Astrocyte of the cerebellum (primary cell): Measurements from ENCODE around the gene BLTP3B.

Experiments used
- DNase-seq: peaks from one replicate; pipeline ENCODE4 v3.0.0-alpha.2; 2011; ENCODE audit warnings: low read depth
- H3K4me3 ChIP-seq: 2 replicates; pipeline ENCODE4 v1.5.1; 2011; ENCODE audit warnings: mild to moderate bottlenecking, low read depth, low read length, moderate library complexity
- CTCF ChIP-seq: IDR thresholded peaks from 2 replicates; pipeline ENCODE4 v1.5.1; 2012; ENCODE audit warnings: low read length, low read depth, moderate library complexity, mild to moderate bottlenecking; ENCODE audit errors: missing control alignments
- in situ Hi-C: cut with HindIII; loops from 2 replicates; pipeline ENCODE4 v1.10.0; 2017; ENCODE audit warnings: low sequenced_read_pairs

Gene BLTP3B

GRCh38 chr12:100163416-100164152, 20.9 kb upstream of the BLTP3B start:
- H3K4me3 ChIP-seq = peak overlapping the region; percentile 32
- DNase-seq = no peak
- no peak for TF ChIP-seq CTCF
- in situ Hi-C loops = no loop called here

GRCh38 chr12:100159391-100160104, 16.9 kb upstream of the BLTP3B start:
- TF ChIP-seq CTCF = no peak
- in situ Hi-C loops = no loop called here
- DNase-seq = no peak
- no peak overlapping the region for H3K4me3 ChIP-seq

GRCh38 chr12:100158535-100158934, 15.9 kb upstream of the BLTP3B start:
- no peak for TF ChIP-seq CTCF
- H3K4me3 ChIP-seq = no peak overlapping the region
- no peak for DNase-seq
- in situ Hi-C loops = no loop called here

- TF ChIP-seq CTCF = no peak
- DNase-seq = no peak
- in situ Hi-C loops = no loop called here
Observed at GRCh38 chr12:100157427-100157821, 14.8 kb upstream of the BLTP3B start.

GRCh38 chr12:100156731-100157426, 14.2 kb upstream of the BLTP3B start:
- no peak for TF ChIP-seq CTCF
- no peak for DNase-seq
- H3K4me3 ChIP-seq = no peak overlapping the region
- in situ Hi-C loops = no loop called here

More at GRCh38 chr12:100157427-100157821, 14.8 kb upstream of the BLTP3B start:
- H3K4me3 ChIP-seq = no peak overlapping the region

GRCh38 chr12:100154474-100155247, 12.0 kb upstream of the BLTP3B start:
- in situ Hi-C loops = no loop called here
- TF ChIP-seq CTCF = peak; percentile 88
- DNase-seq = no peak
- no peak overlapping the region for H3K4me3 ChIP-seq
